ENCODE measurements around the gene SLC7A11.

SLC7A11 gene

GRCh38 chr4:138192113-138192512 lies 50.0 kb downstream of the SLC7A11 start:
- ATAC-seq: no peak
- no peak for TF ChIP-seq RARB (CRISPR knock-in tag; IDR thresholded peaks at IDR 0.05)
- TF ChIP-seq ISL1 (CRISPR knock-in tag; IDR thresholded peaks at IDR 0.05): no peak
- TF ChIP-seq OSR1 (CRISPR knock-in tag; IDR thresholded peaks at IDR 0.05): no peak
- no peak for TF ChIP-seq ZNF70 (CRISPR knock-in tag; IDR thresholded peaks at IDR 0.05)
- TF ChIP-seq ZNF565 (CRISPR knock-in tag; conservative IDR thresholded peaks at IDR 0.05; ENCODE audit: low read depth): no peak
- TF ChIP-seq ZNF8 (CRISPR knock-in tag; IDR thresholded peaks at IDR 0.05): no peak
- TF ChIP-seq ZFP30 (CRISPR knock-in tag; IDR thresholded peaks at IDR 0.05): no peak
- TF ChIP-seq POU6F1 (CRISPR knock-in tag; IDR thresholded peaks at IDR 0.05; ENCODE audit: borderline replicate concordance, low read depth): no peak
- TF ChIP-seq TCF4 (CRISPR knock-in tag; IDR thresholded peaks at IDR 0.05; ENCODE audit: borderline replicate concordance): no peak
- TF ChIP-seq ZFP3 (CRISPR knock-in tag; IDR thresholded peaks at IDR 0.05): no peak
- TF ChIP-seq CSRNP3 (CRISPR knock-in tag; IDR thresholded peaks at IDR 0.05): no peak

- ATAC-seq: no peak
- no peak for TF ChIP-seq ISL1 (CRISPR knock-in tag; IDR thresholded peaks at IDR 0.05)
- no peak for TF ChIP-seq ZFP3 (CRISPR knock-in tag; IDR thresholded peaks at IDR 0.05)
Measured at GRCh38 chr4:138190452-138190858, 51.7 kb downstream of the SLC7A11 start.

GRCh38 chr4:138189206-138189605 lies 52.9 kb downstream of the SLC7A11 start:
- no peak for TF ChIP-seq SNAI2 (CRISPR knock-in tag; IDR thresholded peaks at IDR 0.05)
- TF ChIP-seq RARB (CRISPR knock-in tag; IDR thresholded peaks at IDR 0.05): no peak
- no peak for TF ChIP-seq CSDC2 (CRISPR knock-in tag; IDR thresholded peaks at IDR 0.05)
- TF ChIP-seq PPARA (CRISPR knock-in tag; IDR thresholded peaks at IDR 0.05; ENCODE audit: borderline replicate concordance): no peak
- TF ChIP-seq ZC3H10 (CRISPR knock-in tag; IDR thresholded peaks at IDR 0.05): no peak
- no peak for TF ChIP-seq ZNF565 (CRISPR knock-in tag; conservative IDR thresholded peaks at IDR 0.05; ENCODE audit: low read depth)
- no peak for TF ChIP-seq ZNF8 (CRISPR knock-in tag; IDR thresholded peaks at IDR 0.05)
- TF ChIP-seq ZNF70 (CRISPR knock-in tag; IDR thresholded peaks at IDR 0.05): no peak
- no peak for TF ChIP-seq ISL1 (CRISPR knock-in tag; IDR thresholded peaks at IDR 0.05)
- no peak for TF ChIP-seq ZFP30 (CRISPR knock-in tag; IDR thresholded peaks at IDR 0.05)
- no peak for TF ChIP-seq ESRRG (CRISPR knock-in tag; IDR thresholded peaks at IDR 0.05)
- TF ChIP-seq BACH2 (CRISPR knock-in tag; IDR thresholded peaks at IDR 0.05; ENCODE audit: borderline replicate concordance): no peak
- TF ChIP-seq TSHZ2 (CRISPR knock-in tag; IDR thresholded peaks at IDR 0.05): no peak
- no peak for TF ChIP-seq CREB5 (CRISPR knock-in tag; IDR thresholded peaks at IDR 0.05; ENCODE audit: low read depth)
- ATAC-seq: no peak

GRCh38 chr4:138188406-138189084 lies 53.6 kb downstream of the SLC7A11 start:
- no peak for ATAC-seq
- TF ChIP-seq CSRNP3 (CRISPR knock-in tag; IDR thresholded peaks at IDR 0.05): no peak
- no peak for TF ChIP-seq ZNF70 (CRISPR knock-in tag; IDR thresholded peaks at IDR 0.05)
- TF ChIP-seq CREB5 (CRISPR knock-in tag; IDR thresholded peaks at IDR 0.05; ENCODE audit: low read depth): no peak
- no peak for TF ChIP-seq ZFP3 (CRISPR knock-in tag; IDR thresholded peaks at IDR 0.05)
- no peak for TF ChIP-seq ZC3H10 (CRISPR knock-in tag; IDR thresholded peaks at IDR 0.05)
- TF ChIP-seq TOX (CRISPR knock-in tag; IDR thresholded peaks at IDR 0.05; ENCODE audit: borderline replicate concordance): no peak
- no peak for TF ChIP-seq ISL1 (CRISPR knock-in tag; IDR thresholded peaks at IDR 0.05)
- TF ChIP-seq OSR1 (CRISPR knock-in tag; IDR thresholded peaks at IDR 0.05): no peak
- no peak for TF ChIP-seq PPARA (CRISPR knock-in tag; IDR thresholded peaks at IDR 0.05; ENCODE audit: borderline replicate concordance)
- TF ChIP-seq ZFP30 (CRISPR knock-in tag; IDR thresholded peaks at IDR 0.05): no peak
- TF ChIP-seq ZNF565 (CRISPR knock-in tag; conservative IDR thresholded peaks at IDR 0.05; ENCODE audit: low read depth): no peak
- no peak for TF ChIP-seq TSHZ2 (CRISPR knock-in tag; IDR thresholded peaks at IDR 0.05)
- TF ChIP-seq ESRRG (CRISPR knock-in tag; IDR thresholded peaks at IDR 0.05): no peak
- TF ChIP-seq ARNTL (CRISPR knock-in tag; IDR thresholded peaks at IDR 0.05; ENCODE audit: borderline replicate concordance, low read depth): no peak
